HepG2 (cell line): ENCODE measurements around the gene RIN3. TPM values are rescaled to one million over a fixed set of nuclear protein-coding genes. Genes with fewer than 3 reads are reported as not detected.

Experiments
- ASH2L ChIP-seq: fragments of 300-600, 200-600 bp; sonication (generic); IDR thresholded peaks from 2 replicates; pipeline ENCODE4 v1.7.0; 2017; ENCODE audit warnings: low read depth, mild to moderate bottlenecking, moderate library complexity, mixed read lengths, low read length; ENCODE audit not compliant: insufficient read length
- BCL6 ChIP-seq: IDR thresholded peaks from 2 replicates; pipeline ENCODE4 v1.6.1; 2016; ENCODE audit warnings: missing genetic modification reagents, missing compliant biosample characterization
- CTCF ChIP-seq: sonication (generic); formaldehyde crosslinking; IDR thresholded peaks from 2 replicates; pipeline ENCODE4 v1.5.0; 2020; ENCODE audit warnings: mild to moderate bottlenecking, missing genetic modification reagents, moderate library complexity
- DR1 ChIP-seq: sonication (generic); formaldehyde crosslinking; IDR thresholded peaks from 2 replicates; pipeline ENCODE4 v1.8.0; 2021; ENCODE audit warnings: mild to moderate bottlenecking, missing genetic modification reagents, inconsistent platforms
- GATAD2A ChIP-seq: IDR thresholded peaks from 2 replicates; pipeline ENCODE4 v1.6.1; 2016
- HDAC2 ChIP-seq: sonication (generic); formaldehyde crosslinking; IDR thresholded peaks from 2 replicates; pipeline ENCODE4 v1.4.0; 2020; ENCODE audit warnings: missing genetic modification reagents
- HMG20B ChIP-seq: conservative IDR thresholded peaks from 2 replicates; pipeline ENCODE4 v1.6.1; 2016; ENCODE audit warnings: missing genetic modification reagents, missing compliant biosample characterization
- PBX2 ChIP-seq: IDR thresholded peaks from 2 replicates; pipeline ENCODE4 v1.6.1; 2016; ENCODE audit warnings: control low read depth
- SAP130 ChIP-seq: IDR thresholded peaks from 2 replicates; pipeline ENCODE4 v1.6.1; 2016; ENCODE audit warnings: low read depth
- SKIL ChIP-seq: sonication (generic); formaldehyde crosslinking; IDR thresholded peaks from 2 replicates; pipeline ENCODE4 v1.8.0; 2022; ENCODE audit warnings: missing genetic modification reagents, mild to moderate bottlenecking, moderate library complexity, borderline replicate concordance
- TMF1 ChIP-seq: sonication (generic); formaldehyde crosslinking; IDR thresholded peaks from 2 replicates; pipeline ENCODE4 v1.8.1; 2022; ENCODE audit warnings: low read depth, missing genetic modification reagents
- ZFX ChIP-seq: sonication (generic); formaldehyde crosslinking; IDR thresholded peaks from 2 replicates; pipeline ENCODE4 v1.4.0; 2020; ENCODE audit warnings: mild to moderate bottlenecking, low read depth, missing genetic modification reagents, moderate library complexity
- ZNF235 ChIP-seq: sonication (generic); formaldehyde crosslinking; IDR thresholded peaks from 2 replicates; pipeline ENCODE4 v1.8.1; 2023; ENCODE audit warnings: mild to moderate bottlenecking, missing genetic modification reagents, borderline replicate concordance
- ZNF275 ChIP-seq: sonication (generic); formaldehyde crosslinking; IDR thresholded peaks from 2 replicates; pipeline ENCODE4 v1.8.0; 2022; ENCODE audit warnings: missing genetic modification reagents, mild to moderate bottlenecking, inconsistent platforms, borderline replicate concordance
- ZNF597 ChIP-seq: sonication (generic); formaldehyde crosslinking; IDR thresholded peaks from 2 replicates; pipeline ENCODE4 v1.5.0; 2020; ENCODE audit warnings: missing genetic modification reagents
- ZNF644 ChIP-seq: IDR thresholded peaks from 2 replicates; pipeline ENCODE4 v1.6.1; 2016; ENCODE audit warnings: low read depth
- ZNF660 ChIP-seq: sonication (generic); formaldehyde crosslinking; IDR thresholded peaks from 2 replicates; pipeline ENCODE4 v1.5.1; 2020; ENCODE audit warnings: mild to moderate bottlenecking, low read depth, missing genetic modification reagents, borderline replicate concordance
- ZNF687 ChIP-seq: sonication (generic); formaldehyde crosslinking; IDR thresholded peaks from 2 replicates; pipeline ENCODE4 v1.5.1; 2020; ENCODE audit warnings: mild to moderate bottlenecking, missing genetic modification reagents, moderate library complexity
- ZNF768 ChIP-seq: sonication (generic); formaldehyde crosslinking; IDR thresholded peaks from 2 replicates; pipeline ENCODE4 v1.4.0; 2020; ENCODE audit warnings: missing genetic modification reagents
- polyA plus RNA-seq, 8 experiments: library from polyadenylated mRNA; depleted of rRNA in 3 of 8; stranded (reverse) in 7 of 8; unstranded in 1 of 8; fragments of >200 nt; fragmentation: Illumina TruSeq in 4 of 8; extraction: Trizol in 4 of 8; gene quantifications; 2 replicates each; pipeline versions ENCODE4 v1.2.1 to v1.2.3, GENCODE V29; 2011 to 2016; ENCODE audit warnings: low read depth in 4 of 8, missing spikeins in 1 of 8, mixed read lengths in 1 of 8; ENCODE audit not compliant: insufficient read depth in 1 of 8
- total RNA-seq, 5 experiments: library from RNA; depleted of rRNA; stranded (reverse); fragments of >200 nt; fragmentation: Illumina TruSeq; extraction: Trizol; gene quantifications; 2 replicates each; pipeline ENCODE4 v1.2.3, GENCODE V29; 2016; ENCODE audit warnings: low read depth in 1 of 5

Gene RIN3
- total and polyA plus RNA-seq, 2 of the 13 experiments (the other 11 are each of a cell fraction or from before 2014, with no cell fraction given): 2.3 to 3.6 TPM

- TF ChIP-seq PBX2 (no peak), ZNF644 (CRISPR knock-in tag) (no peak), SKIL (CRISPR knock-in tag) (no peak), ZNF768 (CRISPR knock-in tag) (0 out of 2 replicates have a peak, but pooled peaks have one; percentile 11), SAP130 (CRISPR knock-in tag) (peak; percentile 30; the same call in 1 of the 2 replicates), DR1 (no peak), ZNF275 (CRISPR knock-in tag) (no peak), HMG20B (CRISPR knock-in tag) (no peak), ASH2L (no peak), TMF1 (CRISPR knock-in tag) (no peak), ZNF687 (CRISPR knock-in tag) (peak; percentile 53), BCL6 (CRISPR knock-in tag) (no peak), GATAD2A (CRISPR knock-in tag) (no peak), ZNF597 (CRISPR knock-in tag) (no peak), ZFX (peak; percentile 31; the same call in 1 of the 2 replicates), CTCF (CRISPR knock-in tag) (no peak), HDAC2 (0 out of 2 replicates have a peak, but pooled peaks have one; percentile 21), ZNF235 (no peak), ZNF660 (CRISPR knock-in tag) (no peak)
Observed at GRCh38 chr14:92500491-92500941, 13.1 kb upstream of the RIN3 start (continued).
